ENCODE data around the gene HDAC4.

GRCh38 chr2:239441261-239442078 is 40.6 kb upstream of the HDAC4 start:
- TF ChIP-seq CTCF (IDR thresholded peaks at IDR 0.05; ENCODE audit: insufficient read depth, low read depth, low read length) (no peak), EZH2 (IDR thresholded peaks at IDR 0.05; ENCODE audit: insufficient read depth, low read length) (no peak)
